Gastroesophageal sphincter (tissue), 4 donors: ENCODE measurements around the gene STK24. TPM values are rescaled to one million over a fixed set of nuclear protein-coding genes. Genes with fewer than 3 reads are reported as not detected.

Source experiments
- ATAC-seq: fragments of 150-250 bp; one replicate; pipeline ENCODE4 v1.9.1; 2016; ENCODE audit warnings: mild to moderate bottlenecking, moderate library complexity
- H3K27ac ChIP-seq, 4 donors: fragments of 200-600 bp; sonication (generic) in 3 of 4; 1 replicate in 3 of 4; 2 replicates in 1 of 4; pipeline ENCODE4 v1.5.1; 2016 to 2019
- H3K27me3 ChIP-seq: fragments of 200-600 bp; sonication (generic); one replicate; pipeline ENCODE4 v1.5.1; 2019
- H3K36me3 ChIP-seq, 2 donors: fragments of 200-600 bp; sonication (generic); one replicate each; pipeline ENCODE4 v1.5.1; 2019; ENCODE audit warnings: control low read depth in 1 of 2
- H3K4me1 ChIP-seq, 3 donors: fragments of 200-600 bp; sonication (generic); 1 replicate in 2 of 3; 2 replicates in 1 of 3; pipeline ENCODE4 v1.5.1; 2016 to 2019; ENCODE audit warnings: control low read depth in 2 of 3
- H3K4me3 ChIP-seq, 2 donors: fragments of 200-600 bp; sonication (generic); one replicate each; pipeline ENCODE4 v1.5.1; 2019; ENCODE audit warnings: mild to moderate bottlenecking in 1 of 2, moderate library complexity in 1 of 2
- H3K9me3 ChIP-seq, 3 donors: fragments of 200-600 bp; sonication (generic); one replicate each; pipeline ENCODE4 v1.5.1; 2017 to 2019; ENCODE audit warnings: control low read depth in 2 of 3
- EP300 ChIP-seq: sonication (generic); formaldehyde crosslinking; IDR thresholded peaks from one replicate; pipeline ENCODE4 v1.6.1; 2017; ENCODE audit warnings: antibody characterized with exemption, mild to moderate bottlenecking
- POLR2A ChIP-seq, 2 donors: fragments of 450-650 bp; IDR thresholded peaks; one replicate each; pipeline ENCODE4 v1.6.1; 2017; ENCODE audit warnings: antibody characterized with exemption in 2 of 2, mild to moderate bottlenecking in 2 of 2, moderate library complexity in 1 of 2
- POLR2AphosphoS5 ChIP-seq: sonication (generic); formaldehyde crosslinking; IDR thresholded peaks from one replicate; pipeline ENCODE4 v1.6.1; 2017; ENCODE audit warnings: antibody characterized with exemption
- WGBS, 2 donors: methylation state at CpG; one replicate each; pipeline ENCODE4 v1.1.5; 2018; ENCODE audit warnings: low coverage in 1 of 2; 5-methylcytosine and 5-hydroxymethylcytosine counted together
- total RNA-seq, 4 donors: library from RNA; depleted of rRNA; stranded (reverse); fragments of >200 nt; gene quantifications; one replicate each; pipeline ENCODE4 v1.1.0, GENCODE V29; 2016
- TF ChIP-seq, protein P1 (sequence below), 4 experiments: fragments of 200-600 bp in 2 of 4; fragments of 450-650 bp in 2 of 4; sonication (generic) in 1 of 4; IDR thresholded peaks; one replicate each; pipeline ENCODE4 v1.5.1; 2017 to 2019; ENCODE audit warnings: antibody characterized with exemption in 4 of 4, mild to moderate bottlenecking in 2 of 4, moderate library complexity in 2 of 4

STK24 gene
- total RNA-seq, 4 donors from 2014 or later = 60.2 to 157 (median 102) TPM

DNA sequence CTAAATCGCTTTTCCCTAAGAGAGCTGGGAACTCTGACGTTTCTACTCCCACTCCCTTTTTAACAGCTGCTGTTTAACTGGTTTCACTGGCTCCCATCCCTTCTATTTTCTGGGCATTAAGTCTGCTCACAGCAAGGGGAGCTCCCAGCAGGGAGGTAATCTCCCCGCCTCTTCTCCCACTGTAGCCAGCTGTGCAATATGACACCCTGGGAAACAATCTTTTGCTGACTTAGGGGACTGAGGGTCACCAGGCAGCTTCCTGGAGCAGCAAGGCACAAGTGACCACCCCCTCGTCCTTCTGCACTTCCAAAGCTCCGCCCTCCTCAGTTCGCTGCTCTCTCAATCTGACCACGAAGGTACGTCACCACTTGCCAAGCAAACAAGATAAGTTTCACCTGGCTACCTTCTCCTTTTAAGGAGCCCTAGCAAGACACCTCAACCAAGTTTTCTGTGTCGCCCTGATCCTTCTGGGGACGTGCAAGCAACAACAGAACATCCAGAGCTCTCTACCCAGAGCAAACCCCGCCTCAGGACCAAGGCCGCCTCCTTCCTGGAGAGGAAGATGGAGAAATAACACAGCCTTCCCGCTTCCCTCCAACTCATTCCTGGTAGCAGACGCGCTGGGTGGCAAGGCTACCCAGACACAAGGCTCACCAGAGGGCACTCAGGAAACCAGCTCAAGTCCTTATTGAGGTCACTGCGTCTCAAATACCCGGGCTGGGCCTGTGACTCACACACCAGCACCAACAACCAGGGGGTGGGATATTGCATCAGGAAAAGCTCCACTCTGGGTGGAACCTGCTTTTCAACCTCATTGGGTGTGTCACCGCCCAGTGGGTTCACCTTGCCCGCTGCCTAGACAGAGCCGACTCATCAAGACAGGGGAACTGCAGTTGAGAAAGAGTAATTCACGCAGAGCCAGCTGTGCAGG, 92.4 kb downstream of the STK24 start:
- no peaks in the 10 kb centered on the region for H3K27me3 ChIP-seq
- H3K4me3 ChIP-seq = no peak overlapping the region
- peaks cover 0 to 6% of the 10 kb centered on the region in 2 donors for H3K36me3 ChIP-seq
- peak; percentile 86 for ATAC-seq
- H3K9me3 ChIP-seq = no peaks in the 10 kb centered on the region
- peak overlapping the region in 3 of 4 donors; percentile 62 to 80 (median 70) for H3K27ac ChIP-seq
- TF ChIP-seq EP300 (no peak), POLR2AphosphoS5 (peak; percentile 80)
- H3K4me1 ChIP-seq = peaks cover 2 to 100% (median 42%) of the 10 kb centered on the region in 3 donors
- WGBS, 2 donors = 21 to 31% methylated on average over 6 to 7 of the region's 21 CpGs

DNA sequence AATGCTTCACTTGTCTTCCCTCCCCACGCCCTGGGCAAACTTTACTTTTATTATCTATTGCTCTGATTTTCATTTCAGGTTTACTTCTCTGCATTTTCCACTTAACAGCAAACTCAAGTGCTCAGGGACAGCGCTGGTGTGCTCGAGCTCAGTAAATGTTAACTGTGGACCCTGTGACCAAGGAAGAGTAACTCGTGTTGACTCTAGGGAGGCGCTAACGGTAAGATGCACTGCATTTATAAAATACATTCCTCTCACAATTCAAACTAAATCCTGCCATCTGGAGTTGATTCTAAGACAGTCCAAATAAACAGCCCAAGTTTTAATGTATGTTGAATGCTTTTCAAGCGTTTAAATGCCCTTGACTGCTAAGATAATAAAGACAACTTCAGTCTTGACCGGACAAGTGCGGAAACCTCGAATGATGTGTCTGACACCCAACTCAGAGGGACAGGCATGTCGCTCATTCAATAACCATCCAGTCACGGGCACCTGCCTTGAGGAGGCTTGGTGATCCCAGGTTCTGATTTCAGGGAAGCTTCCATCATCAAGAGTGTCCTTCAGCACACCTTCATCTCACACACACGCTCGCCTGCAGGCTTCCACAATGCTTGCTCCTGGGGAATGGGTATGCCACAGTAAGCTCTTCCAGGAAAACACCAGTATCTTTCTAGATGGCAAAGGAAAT, 93.2 kb downstream of the STK24 start:
- Histone ChIP-seq H3K4me3 (no peak overlapping the region), H3K27me3 (no peaks in the 10 kb centered on the region), H3K36me3 (peaks cover 0 to 6% of the 10 kb centered on the region in 2 donors), H3K4me1 (peaks cover 2 to 100% (median 42%) of the 10 kb centered on the region in 3 donors), H3K27ac (peak overlapping the region in 3 of 4 donors; percentile 62 to 80 (median 70)), H3K9me3 (no peaks in the 10 kb centered on the region)
- no peak for TF ChIP-seq POLR2AphosphoS5
- TF ChIP-seq POLR2A (IDR thresholded peaks at IDR 0.05) = no peak
- TF ChIP-seq, protein P1, sequence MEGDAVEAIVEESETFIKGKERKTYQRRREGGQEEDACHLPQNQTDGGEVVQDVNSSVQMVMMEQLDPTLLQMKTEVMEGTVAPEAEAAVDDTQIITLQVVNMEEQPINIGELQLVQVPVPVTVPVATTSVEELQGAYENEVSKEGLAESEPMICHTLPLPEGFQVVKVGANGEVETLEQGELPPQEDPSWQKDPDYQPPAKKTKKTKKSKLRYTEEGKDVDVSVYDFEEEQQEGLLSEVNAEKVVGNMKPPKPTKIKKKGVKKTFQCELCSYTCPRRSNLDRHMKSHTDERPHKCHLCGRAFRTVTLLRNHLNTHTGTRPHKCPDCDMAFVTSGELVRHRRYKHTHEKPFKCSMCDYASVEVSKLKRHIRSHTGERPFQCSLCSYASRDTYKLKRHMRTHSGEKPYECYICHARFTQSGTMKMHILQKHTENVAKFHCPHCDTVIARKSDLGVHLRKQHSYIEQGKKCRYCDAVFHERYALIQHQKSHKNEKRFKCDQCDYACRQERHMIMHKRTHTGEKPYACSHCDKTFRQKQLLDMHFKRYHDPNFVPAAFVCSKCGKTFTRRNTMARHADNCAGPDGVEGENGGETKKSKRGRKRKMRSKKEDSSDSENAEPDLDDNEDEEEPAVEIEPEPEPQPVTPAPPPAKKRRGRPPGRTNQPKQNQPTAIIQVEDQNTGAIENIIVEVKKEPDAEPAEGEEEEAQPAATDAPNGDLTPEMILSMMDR (IDR thresholded peaks at IDR 0.05) = no peak
- no peak for TF ChIP-seq EP300
- ATAC-seq = no peak
- 68 to 71% methylated on average over 12 to 14 of the region's 14 CpGs for WGBS, 2 donors

DNA sequence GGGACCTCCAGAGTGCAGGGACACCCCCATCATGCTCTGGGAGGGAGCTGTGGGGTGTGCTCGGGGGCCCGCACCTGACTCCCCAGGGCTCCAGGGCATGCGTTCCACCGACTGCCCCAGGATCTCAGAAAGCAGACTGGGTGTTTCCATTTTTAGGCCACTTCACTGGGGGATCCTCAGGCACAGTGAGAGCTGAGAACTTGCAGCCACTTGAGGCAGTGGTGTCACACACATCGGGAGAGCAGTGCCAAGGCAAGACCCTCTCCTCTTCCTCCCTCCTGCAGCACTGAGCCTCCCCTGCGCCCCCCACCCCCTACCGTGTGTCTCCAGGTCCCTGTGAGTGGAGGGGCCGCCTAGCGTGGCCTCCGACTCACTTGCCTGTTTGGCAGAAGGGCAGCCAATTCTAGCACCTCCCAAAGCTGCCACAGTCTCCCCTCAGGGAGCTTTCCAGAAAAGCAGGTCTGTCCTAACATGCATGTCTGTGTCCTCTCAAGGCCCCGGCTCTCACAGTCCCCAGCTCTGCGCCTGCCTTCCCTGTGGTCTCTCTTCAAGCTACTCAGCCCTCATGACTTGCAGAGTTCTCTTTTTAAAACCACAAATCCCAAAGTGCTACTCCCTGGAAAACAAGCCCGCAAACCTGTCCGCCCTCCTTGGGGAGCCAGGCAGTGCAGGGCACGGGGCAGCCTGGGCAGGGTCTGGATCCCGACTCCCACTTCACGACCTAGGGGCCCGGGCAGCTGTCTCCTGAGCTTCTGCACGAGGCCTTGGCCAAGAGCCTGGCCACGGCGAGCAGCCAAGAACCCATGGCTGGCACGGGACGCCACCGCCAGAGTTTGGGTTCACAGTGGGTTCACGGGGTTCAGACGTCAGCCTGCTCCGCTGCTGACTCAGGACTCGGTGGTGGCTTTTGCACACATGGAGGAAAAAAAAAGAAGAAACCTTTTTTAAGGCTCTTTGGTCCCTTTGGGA, 94.1 kb downstream of the STK24 start:
- WGBS, 2 donors = 48 to 58% methylated on average over 6 to 17 of the region's 28 CpGs

DNA sequence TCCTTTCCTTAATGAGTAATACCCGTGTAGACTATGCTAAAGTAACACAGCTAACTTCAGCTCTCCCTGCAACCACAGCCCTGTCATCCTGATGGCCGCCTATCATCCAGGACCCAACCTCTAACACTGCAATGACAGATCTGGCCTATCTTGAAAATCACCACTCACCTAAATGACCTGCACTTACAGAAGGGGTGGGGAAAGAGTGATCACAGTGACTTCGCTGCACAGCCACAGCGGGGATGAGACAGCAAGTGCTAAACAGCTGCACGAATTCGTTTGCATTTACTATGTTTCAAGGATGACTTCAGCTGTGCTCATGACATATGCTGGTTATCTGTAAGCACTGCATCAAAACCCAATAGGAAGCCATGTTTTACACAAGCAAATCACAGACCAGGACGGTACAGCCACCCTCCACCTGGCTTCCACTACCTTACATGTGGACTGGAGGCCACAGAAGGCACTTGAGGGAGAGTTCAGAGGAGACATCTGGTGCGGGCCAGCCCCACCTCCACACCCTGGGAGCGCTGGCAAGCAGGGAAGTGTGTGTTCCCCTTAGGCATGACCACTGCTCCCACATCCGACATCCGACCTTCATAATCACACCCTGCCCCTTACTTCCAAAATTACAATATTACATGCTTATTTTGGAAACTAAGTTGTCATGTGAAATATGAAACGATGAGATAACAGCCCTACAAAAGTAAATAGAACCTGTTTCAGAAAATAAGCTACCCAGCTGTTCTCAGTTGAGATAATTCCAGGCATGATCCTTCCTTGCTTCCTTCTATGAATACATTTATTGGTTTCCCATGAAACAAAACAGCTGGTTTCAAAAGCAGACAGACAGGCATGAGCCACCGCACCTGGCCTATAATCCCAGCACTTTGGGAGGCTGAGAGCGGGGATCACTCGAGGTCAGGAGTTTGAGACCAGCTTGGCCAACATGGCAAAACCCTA, 95.7 kb downstream of the STK24 start:
- Histone ChIP-seq H3K36me3 (peaks cover 0 to 6% of the 10 kb centered on the region in 2 donors), H3K27me3 (no peaks in the 10 kb centered on the region), H3K9me3 (no peaks in the 10 kb centered on the region), H3K27ac (peak overlapping the region in 3 of 4 donors; percentile 32 to 80 (median 48)), H3K4me1 (peaks cover 2 to 100% (median 43%) of the 10 kb centered on the region in 3 donors), H3K4me3 (no peak overlapping the region)
- WGBS, 2 donors = 51 to 60% methylated on average over 7 to 12 of the region's 15 CpGs
- TF ChIP-seq EP300 = no peak
- TF ChIP-seq POLR2AphosphoS5 = no peak
- TF ChIP-seq, protein P1 (IDR thresholded peaks at IDR 0.05) = no peak
- no peak for TF ChIP-seq POLR2A (IDR thresholded peaks at IDR 0.05)
- peak; percentile 31 for ATAC-seq

More for the DNA sequence above, 94.1 kb downstream of the STK24 start:
- H3K4me3 ChIP-seq = no peak overlapping the region
- no peaks in the 10 kb centered on the region for H3K9me3 ChIP-seq
- peaks cover 2 to 100% (median 45%) of the 10 kb centered on the region in 3 donors for H3K4me1 ChIP-seq
- H3K27ac ChIP-seq = peak overlapping the region in 3 of 4 donors; percentile 62 to 80 (median 70)
- ATAC-seq = peak; percentile 42
- no peaks in the 10 kb centered on the region for H3K27me3 ChIP-seq
- peaks cover 0 to 6% of the 10 kb centered on the region in 2 donors for H3K36me3 ChIP-seq
- TF ChIP-seq, protein P1 (IDR thresholded peaks at IDR 0.05) = peak in 1 of 4 experiments; percentile 37
- TF ChIP-seq EP300 (no peak), POLR2AphosphoS5 (peak; percentile 67)
